Keratinocyte (primary cell): ENCODE data around the gene PDE9A. TPM values are rescaled to one million over a fixed set of nuclear protein-coding genes. Genes with fewer than 3 reads are reported as not detected.

Experiments
- DNase-seq: peaks from one replicate; pipeline ENCODE4 v3.0.0-alpha.2; 2011; ENCODE audit warnings: low read depth, missing footprints, low spot score
- FAIRE-seq: peaks from 2 replicates; lab custom pipeline; 2011; peaks lifted over from hg19 to GRCh38; lab: Jason Lieb, UNC
- H2AFZ ChIP-seq: 2 replicates; pipeline ENCODE4 v1.6.0; 2012; ENCODE audit warnings: low read length, control low read depth, inconsistent platforms; ENCODE audit not compliant: control insufficient read depth
- H3K27ac ChIP-seq: 2 replicates; pipeline ENCODE4 v1.5.1; 2011; ENCODE audit warnings: low read length; ENCODE audit not compliant: control insufficient read depth, insufficient read depth
- H3K27me3 ChIP-seq: 3 replicates; pipeline ENCODE4 v1.6.0; 2011; ENCODE audit warnings: low read length; ENCODE audit not compliant: control insufficient read depth, insufficient read depth; ENCODE audit errors: extremely low read depth
- H3K36me3 ChIP-seq, 2 experiments: 2 replicates in 1 of 2; 3 replicates in 1 of 2; pipeline ENCODE4 v1.5.1; 2011; ENCODE audit warnings: low read length in 2 of 2, mild to moderate bottlenecking in 1 of 2; ENCODE audit not compliant: control insufficient read depth in 2 of 2, insufficient read depth in 2 of 2; ENCODE audit errors: extremely low read depth in 1 of 2
- H3K4me1 ChIP-seq: 3 replicates; pipeline ENCODE4 v1.5.1; 2011; ENCODE audit warnings: low read length; ENCODE audit not compliant: control insufficient read depth, insufficient read depth; ENCODE audit errors: extremely low read depth
- H3K4me2 ChIP-seq: 3 replicates; pipeline ENCODE4 v1.6.0; 2011; ENCODE audit warnings: low read depth, low read length; ENCODE audit not compliant: control insufficient read depth, insufficient read depth; ENCODE audit errors: extremely low read depth
- H3K4me3 ChIP-seq, 3 experiments: fragments of 200-600 bp in 1 of 3; sonication (generic) in 1 of 3; 2 replicates in 2 of 3; 3 replicates in 1 of 3; pipeline ENCODE4 v1.5.1; 2011 to 2016; ENCODE audit warnings: low read length in 3 of 3, mild to moderate bottlenecking in 3 of 3, control low read depth in 2 of 3, inconsistent platforms in 1 of 3, low read depth in 1 of 3, mixed read lengths in 1 of 3, mixed run types in 1 of 3, moderate library complexity in 1 of 3; ENCODE audit not compliant: control insufficient read depth in 2 of 3, insufficient read depth in 2 of 3; ENCODE audit errors: extremely low read depth in 1 of 3
- H3K79me2 ChIP-seq: 2 replicates; pipeline ENCODE4 v1.6.0; 2012; ENCODE audit warnings: low read length; ENCODE audit not compliant: control insufficient read depth, insufficient read depth
- H3K9ac ChIP-seq: 3 replicates; pipeline ENCODE4 v1.6.0; 2011; ENCODE audit warnings: low read length; ENCODE audit not compliant: control insufficient read depth, insufficient read depth; ENCODE audit errors: extremely low read depth
- H3K9me1 ChIP-seq: 3 replicates; pipeline ENCODE4 v1.6.0; 2011; ENCODE audit warnings: low read length; ENCODE audit not compliant: control insufficient read depth, insufficient read depth; ENCODE audit errors: extremely low read depth
- H3K9me3 ChIP-seq: 2 replicates; pipeline ENCODE4 v1.5.1; 2012; ENCODE audit warnings: low read depth, low read length; ENCODE audit not compliant: control insufficient read depth
- H4K20me1 ChIP-seq: 3 replicates; pipeline ENCODE4 v1.6.0; 2011; ENCODE audit warnings: low read length; ENCODE audit not compliant: control insufficient read depth, insufficient read depth; ENCODE audit errors: extremely low read depth
- EZH2 ChIP-seq: IDR thresholded peaks from one replicate; pipeline ENCODE4 v1.6.1; 2012; ENCODE audit warnings: inconsistent platforms, mild to moderate bottlenecking, low read length, moderate library complexity
- dilution Hi-C: fragments of 300-500 bp; cut with MboI; formaldehyde crosslinking; loops from one replicate; pipeline ENCODE4 v1.7.0; 2020; ENCODE audit warnings: low sequenced_read_pairs; ENCODE audit not compliant: extremely low pct_ligation_motif_present
- polyA plus RNA-seq, 5 experiments: library from polyadenylated mRNA; depleted of rRNA in 3 of 5; stranded (reverse) in 3 of 5; stranded (forward) in 1 of 5; unstranded in 1 of 5; fragments of >200 nt; gene quantifications; 1 replicate in 1 of 5; 2 replicates in 3 of 5; 3 replicates in 1 of 5; pipeline versions ENCODE4 v1.2.1 to v1.2.3, GENCODE V29; 2011 to 2012; ENCODE audit warnings: missing spikeins in 2 of 5, low read depth in 1 of 5, low replicate concordance in 1 of 5
- TF ChIP-seq, protein P1 (sequence below), 3 experiments: IDR thresholded peaks in 1 of 3; conservative IDR thresholded peaks in 1 of 3; optimal IDR thresholded peaks in 1 of 3; 2 replicates in 2 of 3; 3 replicates in 1 of 3; pipeline versions ENCODE3 to v1.5.1; 2011; ENCODE audit warnings: low read length in 3 of 3, mild to moderate bottlenecking in 3 of 3, moderate library complexity in 2 of 3, control low read depth in 1 of 3, inconsistent platforms in 1 of 3; ENCODE audit not compliant: insufficient read depth in 2 of 3; ENCODE audit errors: extremely low read depth in 1 of 3

The PDE9A gene
- polyA plus RNA-seq, 1 donor (not counting 4 experiments of a cell fraction or from before 2014, with no cell fraction given) = 0.13 TPM

DNA sequence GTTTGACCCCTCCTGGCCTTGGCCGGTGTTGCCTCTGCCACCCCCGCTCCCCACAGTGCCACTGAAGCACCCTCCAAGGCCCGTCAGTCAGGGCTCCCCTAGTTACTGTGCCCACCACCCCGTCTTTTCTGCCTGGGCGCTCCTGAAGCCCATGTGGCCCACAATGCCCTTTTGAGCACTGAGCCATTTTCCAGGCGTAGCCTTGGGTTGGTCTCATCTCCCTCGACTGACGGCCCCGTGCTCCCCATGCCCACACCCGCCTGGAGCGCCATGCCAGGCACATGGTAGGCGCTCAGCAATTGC lies 118.0 kb downstream of the PDE9A start:
- no peaks in the 10 kb centered on the region for H3K9me3 ChIP-seq
- no peak overlapping the region for H3K27ac ChIP-seq
- H3K9ac ChIP-seq = no peak overlapping the region
- H3K79me2 ChIP-seq = no peaks in the 10 kb centered on the region
- DNase-seq (no peak), FAIRE-seq (no peak)
- H3K4me1 ChIP-seq = no peaks in the 10 kb centered on the region
- no peak for TF ChIP-seq EZH2
- TF ChIP-seq, protein P1, sequence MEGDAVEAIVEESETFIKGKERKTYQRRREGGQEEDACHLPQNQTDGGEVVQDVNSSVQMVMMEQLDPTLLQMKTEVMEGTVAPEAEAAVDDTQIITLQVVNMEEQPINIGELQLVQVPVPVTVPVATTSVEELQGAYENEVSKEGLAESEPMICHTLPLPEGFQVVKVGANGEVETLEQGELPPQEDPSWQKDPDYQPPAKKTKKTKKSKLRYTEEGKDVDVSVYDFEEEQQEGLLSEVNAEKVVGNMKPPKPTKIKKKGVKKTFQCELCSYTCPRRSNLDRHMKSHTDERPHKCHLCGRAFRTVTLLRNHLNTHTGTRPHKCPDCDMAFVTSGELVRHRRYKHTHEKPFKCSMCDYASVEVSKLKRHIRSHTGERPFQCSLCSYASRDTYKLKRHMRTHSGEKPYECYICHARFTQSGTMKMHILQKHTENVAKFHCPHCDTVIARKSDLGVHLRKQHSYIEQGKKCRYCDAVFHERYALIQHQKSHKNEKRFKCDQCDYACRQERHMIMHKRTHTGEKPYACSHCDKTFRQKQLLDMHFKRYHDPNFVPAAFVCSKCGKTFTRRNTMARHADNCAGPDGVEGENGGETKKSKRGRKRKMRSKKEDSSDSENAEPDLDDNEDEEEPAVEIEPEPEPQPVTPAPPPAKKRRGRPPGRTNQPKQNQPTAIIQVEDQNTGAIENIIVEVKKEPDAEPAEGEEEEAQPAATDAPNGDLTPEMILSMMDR (optimal IDR thresholded peaks at IDR 0.05 in 1 of 3, IDR thresholded peaks at IDR 0.05 in 1 of 3, conservative IDR thresholded peaks at IDR 0.05 in 1 of 3; ENCODE audit: extremely low read depth in 1 of 3, insufficient read depth in 2 of 3, low read length in 3 of 3) = no peak
- H3K27me3 ChIP-seq = no peaks in the 10 kb centered on the region
- no peak overlapping the region for H3K4me3 ChIP-seq
- dilution Hi-C loops = no loop called here
- no peaks in the 10 kb centered on the region for H3K9me1 ChIP-seq
- H2AFZ ChIP-seq = no peak overlapping the region
- no peaks in the 10 kb centered on the region for H4K20me1 ChIP-seq
- H3K4me2 ChIP-seq = no peak overlapping the region
- H3K36me3 ChIP-seq = no peaks in the 10 kb centered on the region

DNA sequence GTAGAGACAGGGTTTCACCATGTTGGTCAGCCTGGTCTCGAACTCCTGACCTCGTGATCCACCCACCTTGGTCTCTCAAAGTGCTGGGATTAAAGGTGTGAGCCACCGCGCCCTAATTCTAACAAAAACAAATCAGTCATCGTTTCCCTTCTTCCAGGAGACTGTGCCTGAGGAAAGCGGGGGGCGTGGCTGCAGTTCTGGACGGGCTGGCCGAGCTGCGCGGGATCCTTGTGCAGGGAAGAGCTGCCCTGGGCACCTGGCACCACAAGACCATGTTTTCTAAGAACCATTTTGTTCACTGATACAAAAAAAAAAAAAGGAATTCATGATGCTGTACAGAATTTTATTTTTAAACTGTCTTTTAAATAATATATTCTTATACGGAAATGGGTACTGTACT lies 121.7 kb downstream of the PDE9A start:
- Histone ChIP-seq H3K9me1 (no peaks in the 10 kb centered on the region), H3K4me3 (no peak overlapping the region), H2AFZ (no peak overlapping the region), H4K20me1 (no peaks in the 10 kb centered on the region), H3K27ac (no peak overlapping the region), H3K36me3 (no peaks in the 10 kb centered on the region), H3K4me1 (no peaks in the 10 kb centered on the region), H3K4me2 (no peak overlapping the region), H3K9ac (no peak overlapping the region), H3K9me3 (no peaks in the 10 kb centered on the region), H3K27me3 (peaks cover 23% of the 10 kb centered on the region), H3K79me2 (no peaks in the 10 kb centered on the region)
- no peak for TF ChIP-seq EZH2
- TF ChIP-seq, protein P1 (optimal IDR thresholded peaks at IDR 0.05 in 1 of 3, IDR thresholded peaks at IDR 0.05 in 1 of 3, conservative IDR thresholded peaks at IDR 0.05 in 1 of 3; ENCODE audit: extremely low read depth in 1 of 3, insufficient read depth in 2 of 3, low read length in 3 of 3) = no peak
- DNase-seq = no peak
- FAIRE-seq = no peak
- dilution Hi-C loops = no loop called here
